Dedifferentiated amniotic fluid mesenchymal stem cell (primary cell): ENCODE measurements around the gene KRTAP5-8.
"Not testable (repeated sequence)": the region's sequence is repeated elsewhere in the genome, so short reads cannot be mapped to it uniquely, and the experiment has no call there.

Source experiments
- DNase-seq: peaks from one replicate; pipeline ENCODE4 v3.0.0-alpha.2; 2016; ENCODE audit errors: extremely low spot score

The KRTAP5-8 gene

DNA sequence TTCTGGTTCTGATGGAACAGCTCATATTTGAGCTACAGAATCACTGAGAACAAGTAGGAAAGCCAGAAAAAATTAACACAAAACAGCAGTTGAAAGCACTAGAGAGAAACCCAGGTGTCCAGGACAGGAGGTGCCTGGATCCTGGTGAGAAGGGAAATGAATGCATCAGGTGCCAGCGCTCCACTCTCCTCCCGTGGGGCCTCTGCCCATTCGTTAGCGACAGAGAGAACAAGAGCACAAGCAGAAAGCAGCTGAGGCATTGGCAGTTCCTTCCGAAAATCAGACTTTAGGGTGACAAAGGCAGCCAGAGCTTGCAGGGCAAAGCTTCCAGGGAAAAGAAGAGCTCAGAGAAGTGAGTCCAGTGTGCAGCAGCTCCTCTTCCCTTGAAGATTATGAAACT, 30.7 kb upstream of the KRTAP5-8 start:
- DNase-seq: no peak

DNA sequence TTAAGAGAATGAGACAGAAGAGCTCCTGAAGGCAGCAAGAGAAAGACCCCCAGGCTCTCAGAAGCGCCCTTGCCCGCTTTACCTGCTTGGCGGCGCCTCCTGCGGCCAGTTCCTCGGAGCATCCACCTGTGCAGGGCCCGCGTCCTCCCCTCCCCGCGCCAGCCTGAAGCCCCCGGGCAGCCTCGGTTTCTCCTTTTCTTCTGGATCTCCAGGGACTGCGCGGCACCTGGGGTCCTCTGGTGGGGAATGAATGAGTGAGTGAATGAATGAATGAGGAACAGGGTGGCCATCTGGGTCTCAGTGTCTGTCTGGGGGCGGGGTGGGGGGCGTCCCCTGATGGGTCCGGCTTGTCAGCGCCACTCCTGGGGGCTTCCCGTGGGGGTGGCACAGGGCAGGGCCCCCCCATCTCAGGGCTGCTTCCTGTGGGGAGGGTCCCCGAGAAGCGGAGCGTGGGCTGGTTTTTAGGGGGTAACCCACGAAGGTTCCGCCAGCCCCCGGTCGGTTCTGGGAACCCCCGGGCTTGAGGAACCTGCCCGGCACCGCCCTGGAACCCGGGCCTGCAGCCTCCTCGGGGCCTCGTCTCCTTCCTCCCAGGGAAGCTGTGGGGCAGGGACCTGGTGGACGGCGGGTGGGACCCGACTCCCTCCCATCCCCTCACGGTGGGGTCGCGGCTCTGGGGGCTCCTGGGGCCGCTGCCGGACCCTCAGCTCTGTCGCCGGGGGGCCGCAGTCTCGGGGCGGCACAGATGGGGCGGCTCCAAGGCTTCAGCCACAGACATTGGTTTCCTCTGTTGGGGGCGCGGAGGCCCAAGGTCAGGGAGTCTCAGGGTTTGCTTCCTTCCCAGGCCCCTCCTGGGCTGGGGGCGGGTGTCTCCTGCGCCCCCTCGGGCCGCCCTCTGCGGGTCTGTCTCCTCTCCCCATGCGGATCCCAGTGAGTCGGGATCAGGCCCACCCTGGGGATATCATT, 19.0 kb upstream of the KRTAP5-8 start:
- DNase-seq: no peak

DNA sequence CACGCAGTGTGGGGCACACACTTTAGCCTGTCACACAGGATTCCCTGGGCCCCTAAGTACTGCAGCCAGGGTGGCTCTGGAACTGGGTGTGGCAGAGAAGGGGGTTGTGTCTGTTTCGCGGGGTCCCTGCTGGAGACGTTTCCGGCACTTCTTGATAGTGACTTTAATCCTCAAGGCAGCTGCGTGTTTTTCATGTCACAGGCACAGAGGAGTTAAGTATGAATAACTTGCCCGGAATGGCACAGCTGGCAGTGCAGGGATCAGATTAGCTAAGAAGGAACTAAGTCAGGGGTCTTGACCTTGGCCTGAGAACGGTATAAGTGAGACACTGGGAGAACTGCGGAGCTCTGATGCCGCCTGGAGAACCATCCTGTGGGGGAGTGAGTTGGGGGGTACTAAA, 18.3 kb upstream of the KRTAP5-8 start:
- DNase-seq: no peak

DNA sequence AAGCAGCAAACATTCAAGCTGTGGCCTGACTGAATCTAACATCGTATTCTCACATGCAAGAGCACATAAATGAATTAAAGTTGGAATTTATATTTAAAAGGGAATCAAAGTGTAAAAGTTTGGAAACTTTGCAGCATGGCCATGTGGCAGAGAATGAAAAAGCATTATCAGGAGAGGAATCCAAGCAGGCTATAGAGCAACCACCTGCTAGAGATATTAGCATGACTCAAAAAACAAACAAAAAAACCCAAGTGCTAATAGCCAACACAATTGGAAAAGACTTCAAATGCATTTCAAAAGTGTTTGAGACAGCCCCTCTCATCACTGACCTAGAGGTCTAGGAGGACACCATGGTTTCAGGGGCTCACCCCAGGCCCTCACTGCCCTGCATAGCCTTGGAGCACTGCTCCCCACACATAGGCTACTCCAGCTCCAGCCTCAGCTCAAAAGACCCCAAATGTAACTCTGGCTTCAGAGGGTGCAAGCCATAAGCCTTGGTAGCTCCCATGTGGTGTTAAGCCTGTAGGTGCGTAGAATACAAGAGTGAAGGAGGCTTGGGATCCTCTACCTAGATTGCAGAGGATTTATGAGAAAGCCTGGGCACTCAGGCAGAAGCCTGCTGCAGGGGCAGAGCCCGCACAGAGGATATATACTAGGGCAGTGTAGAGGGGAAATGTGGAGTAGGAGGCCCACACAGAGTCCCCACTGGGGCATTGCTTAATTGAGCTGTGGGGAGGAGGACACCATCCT, 12.5 kb upstream of the KRTAP5-8 start:
- no peak for DNase-seq

DNA sequence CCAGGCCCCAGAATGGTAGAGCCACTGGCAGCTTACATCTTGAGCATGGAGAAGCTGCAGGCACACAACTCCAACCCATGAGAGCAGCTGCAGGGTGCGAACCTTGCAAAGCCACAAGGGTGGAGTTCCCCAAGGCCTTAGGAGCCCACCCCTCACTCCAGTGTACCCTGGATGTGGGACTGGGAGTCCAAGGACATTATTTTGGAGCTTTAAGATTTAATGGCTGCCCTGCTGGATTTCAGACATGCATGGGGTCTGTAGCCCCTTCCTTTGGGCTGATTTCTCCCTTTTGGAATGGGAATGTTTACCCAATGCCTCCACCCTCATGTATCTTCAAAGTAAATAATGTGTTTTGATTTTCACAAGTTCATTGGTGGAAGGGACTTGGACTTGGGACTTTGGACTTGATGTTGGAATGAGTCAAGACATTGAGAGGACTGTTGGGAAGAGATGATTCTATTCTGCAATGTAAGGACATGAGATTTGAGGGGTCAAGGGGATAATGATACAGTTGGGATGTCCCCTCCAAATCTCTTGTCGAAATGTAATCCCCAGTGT, 11.8 kb upstream of the KRTAP5-8 start:
- DNase-seq: no peak

DNA sequence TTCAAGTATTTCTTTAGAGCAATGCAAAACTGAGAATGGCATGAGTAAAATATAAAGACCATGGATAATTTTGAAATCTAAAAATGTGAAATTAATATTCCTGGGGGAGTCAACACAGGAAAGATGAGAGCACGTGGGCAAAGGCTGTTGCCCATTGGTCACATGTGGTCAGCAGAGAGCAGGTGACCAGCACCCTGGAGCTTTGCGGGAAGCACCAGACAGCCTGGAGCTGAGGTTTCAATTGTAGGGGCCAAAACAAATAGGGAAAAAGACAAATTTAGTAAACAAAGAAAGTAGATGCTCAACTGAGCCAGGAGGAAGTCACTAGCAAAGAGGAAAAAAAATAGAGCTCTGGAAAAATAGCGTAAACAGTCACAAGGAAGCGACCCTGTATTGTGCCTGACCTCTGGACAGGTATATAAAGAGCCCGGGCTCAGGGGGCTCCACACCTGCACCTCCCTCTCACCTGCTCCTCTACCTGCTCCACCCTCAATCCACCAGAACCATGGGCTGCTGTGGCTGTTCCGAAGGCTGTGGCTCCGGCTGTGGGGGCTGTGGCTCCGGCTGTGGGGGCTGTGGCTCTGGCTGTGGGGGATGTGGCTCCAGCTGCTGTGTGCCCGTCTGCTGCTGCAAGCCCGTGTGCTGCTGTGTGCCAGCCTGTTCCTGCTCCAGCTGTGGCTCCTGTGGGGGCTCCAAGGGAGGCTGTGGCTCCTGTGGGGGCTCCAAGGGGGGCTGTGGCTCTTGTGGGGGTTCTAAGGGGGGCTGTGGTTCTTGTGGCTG, 10.8 kb upstream of the KRTAP5-8 start, which contains the start of gene KRTAP5-7:
Gene KRTAP5-7 (plus strand): TSS at position 472 of the 780 bp plus-strand sequence. CDS start 34 bp downstream, at position 506.
- not testable (repeated sequence) for DNase-seq

DNA sequence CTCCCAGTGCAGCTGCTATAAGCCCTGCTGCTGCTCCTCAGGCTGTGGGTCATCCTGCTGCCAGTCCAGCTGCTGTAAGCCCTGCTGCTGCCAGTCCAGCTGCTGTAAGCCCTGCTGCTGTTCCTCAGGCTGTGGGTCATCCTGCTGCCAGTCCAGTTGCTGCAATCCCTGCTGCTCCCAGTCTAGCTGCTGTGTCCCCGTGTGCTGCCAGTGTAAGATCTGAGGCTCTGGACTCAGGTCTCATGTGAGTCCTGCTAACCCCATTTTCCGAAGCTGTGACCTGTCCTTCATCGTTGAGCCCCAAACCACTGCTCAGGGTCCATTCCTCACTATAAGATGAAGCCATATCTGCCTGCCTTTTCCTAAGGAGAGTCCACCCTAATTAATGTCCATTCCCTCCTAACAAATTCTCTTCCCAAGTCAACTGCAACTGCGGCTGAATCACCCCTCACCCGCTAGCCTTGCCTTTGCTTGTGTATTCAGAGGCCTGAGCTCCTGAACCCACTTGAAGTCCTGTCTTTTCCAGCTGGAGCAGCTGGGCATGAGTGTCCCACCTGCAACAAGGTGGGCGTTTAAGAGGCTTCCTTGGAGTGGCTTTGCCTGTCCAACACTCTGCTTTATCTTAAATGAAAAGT, 10.1 kb upstream of the KRTAP5-8 start:
- DNase-seq: no peak

DNA sequence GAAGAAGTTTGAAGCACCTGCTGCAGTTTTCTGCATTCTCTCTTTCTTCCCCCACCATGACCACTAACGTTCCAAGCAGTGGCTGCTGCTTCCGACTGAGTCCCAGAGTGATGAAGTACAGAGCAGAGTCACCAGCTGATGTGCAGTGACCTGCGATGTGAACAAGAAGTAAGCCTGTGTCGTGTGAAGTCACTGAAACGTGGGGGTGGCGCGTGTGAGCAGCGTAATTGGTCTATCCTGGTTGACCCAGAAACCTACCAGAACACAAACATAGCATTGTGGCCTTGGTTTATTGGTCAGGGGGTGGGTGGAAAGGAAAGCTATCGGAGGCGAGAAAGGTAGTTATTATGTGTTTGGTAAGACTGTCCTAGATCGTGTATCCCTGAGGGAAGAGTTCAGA, 7.2 kb upstream of the KRTAP5-8 start:
- DNase-seq: no peak

DNA sequence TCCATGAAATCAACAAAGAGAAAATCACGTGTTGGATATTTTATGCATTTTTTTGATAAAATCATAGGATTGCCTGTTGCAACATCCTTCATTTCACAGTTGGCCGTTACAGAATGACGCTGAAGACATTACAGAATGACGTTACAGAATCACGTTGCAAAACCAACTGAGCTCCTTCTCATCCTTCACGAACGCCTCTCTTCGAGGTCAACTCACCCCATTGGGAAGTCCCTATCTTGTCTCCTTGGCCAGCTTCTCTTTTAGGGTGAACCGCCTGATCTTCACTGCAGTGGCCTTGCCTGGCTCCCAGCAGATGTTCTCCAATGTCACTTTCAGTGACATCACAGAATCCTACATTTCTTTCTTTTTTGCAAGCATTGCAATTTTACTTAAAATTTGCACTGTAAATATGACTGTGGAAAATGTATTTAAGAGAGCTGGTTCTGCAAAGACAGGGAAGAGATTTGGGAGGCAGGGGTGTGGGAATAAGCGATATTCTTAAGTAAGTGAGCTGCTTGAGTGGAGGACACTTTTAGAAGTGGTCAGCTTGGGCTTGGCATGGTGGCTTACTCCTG, 5.7 kb upstream of the KRTAP5-8 start:
- no peak for DNase-seq

DNA sequence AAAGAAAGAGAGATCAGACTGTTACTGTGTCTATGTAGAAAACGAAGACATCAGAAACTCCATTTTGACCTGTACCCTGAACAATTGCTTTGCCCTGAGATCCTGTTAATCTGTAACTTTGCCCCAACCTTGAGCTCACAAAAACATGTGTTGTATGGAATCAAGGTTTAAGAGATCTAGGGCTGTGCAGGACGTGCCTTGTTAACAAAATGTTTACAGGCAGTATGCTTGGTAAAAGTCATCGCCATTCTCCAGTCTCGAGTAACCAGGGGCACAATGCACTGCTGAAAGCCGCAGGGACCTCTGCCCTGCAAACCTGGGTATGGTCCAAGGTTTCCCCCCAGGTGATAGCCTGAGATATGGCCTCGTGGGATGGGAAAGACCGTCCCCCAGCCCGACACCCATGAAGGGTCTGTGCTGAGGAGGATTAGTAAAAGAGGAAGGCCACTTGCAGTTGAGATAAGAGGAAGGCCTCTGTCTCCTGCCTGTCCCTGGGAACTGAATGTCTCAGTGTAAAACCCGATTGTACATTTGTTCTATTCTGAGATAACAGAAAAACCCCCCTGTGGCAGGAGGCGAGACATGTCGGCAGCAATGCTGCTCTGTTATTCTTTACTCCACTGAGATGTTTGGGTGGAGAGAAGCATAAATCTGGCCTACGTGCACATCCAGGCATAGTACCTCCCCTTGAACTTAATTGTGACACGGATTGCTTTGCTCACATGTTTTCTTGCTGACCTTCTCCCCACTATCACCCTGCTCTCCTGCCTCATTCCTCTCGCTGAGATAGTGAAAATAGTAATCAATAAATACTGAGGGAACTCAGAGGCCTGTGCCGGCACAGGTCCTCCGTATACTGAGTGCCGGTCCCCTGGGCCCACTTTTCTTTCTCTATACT, 2.9 kb upstream of the KRTAP5-8 start:
- not testable (repeated sequence) for DNase-seq

DNA sequence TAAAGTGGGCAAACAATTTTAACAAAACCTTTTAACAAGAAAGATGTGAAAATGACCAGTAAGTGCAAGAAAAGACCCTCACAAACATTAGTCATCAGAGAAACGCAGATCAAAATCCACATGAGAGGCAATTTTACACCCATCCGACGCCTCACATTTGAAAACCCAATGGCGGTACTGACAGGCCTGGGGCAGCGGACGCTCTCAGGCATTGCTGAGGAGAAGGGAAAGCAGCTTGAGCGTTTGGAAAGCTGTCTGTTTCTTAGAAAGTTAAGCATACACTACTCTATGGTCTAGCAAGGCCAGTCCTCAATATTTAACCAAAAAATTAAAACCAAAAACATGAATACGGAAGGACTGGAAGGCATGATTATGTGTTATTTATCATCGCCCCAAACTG, 2.0 kb upstream of the KRTAP5-8 start:
- no peak for DNase-seq

DNA sequence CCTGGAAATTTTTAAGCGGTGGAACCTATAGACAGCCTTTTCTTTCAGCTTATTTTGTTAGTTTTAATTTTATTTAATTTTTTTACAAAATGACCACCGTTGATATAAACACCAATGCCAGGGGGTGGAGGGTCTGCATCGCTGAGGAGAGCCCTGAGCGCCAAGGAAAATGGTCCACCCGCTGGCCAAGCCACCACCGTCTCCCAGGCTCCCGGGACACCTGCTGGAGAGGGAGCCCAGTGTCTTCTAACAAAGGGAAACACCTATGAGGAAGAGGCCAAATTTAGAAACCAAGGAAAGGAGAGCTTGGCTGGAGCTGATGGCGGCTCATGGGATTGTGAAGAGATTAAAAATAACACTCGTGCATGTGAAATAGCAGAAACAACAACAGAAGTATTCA, 288 bp upstream of the KRTAP5-8 start:
- no peak for DNase-seq

DNA sequence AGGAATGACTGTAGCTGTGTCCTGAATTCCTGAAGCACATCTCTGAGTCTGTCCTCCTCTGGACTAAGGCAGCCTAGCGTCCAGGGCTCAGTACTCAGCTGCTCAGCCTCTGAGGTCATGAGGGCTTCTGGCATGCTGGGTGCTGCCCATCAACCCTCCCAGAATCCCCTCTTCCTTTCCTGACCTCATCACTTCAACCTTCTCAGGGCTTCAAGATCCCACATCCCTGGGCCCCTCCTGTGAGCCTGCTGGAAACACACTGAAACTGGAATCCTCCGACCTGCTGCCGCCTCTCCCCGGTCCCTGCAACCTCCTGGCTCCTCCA, 803 bp downstream of the KRTAP5-8 start:
- DNase-seq: no peak

DNA sequence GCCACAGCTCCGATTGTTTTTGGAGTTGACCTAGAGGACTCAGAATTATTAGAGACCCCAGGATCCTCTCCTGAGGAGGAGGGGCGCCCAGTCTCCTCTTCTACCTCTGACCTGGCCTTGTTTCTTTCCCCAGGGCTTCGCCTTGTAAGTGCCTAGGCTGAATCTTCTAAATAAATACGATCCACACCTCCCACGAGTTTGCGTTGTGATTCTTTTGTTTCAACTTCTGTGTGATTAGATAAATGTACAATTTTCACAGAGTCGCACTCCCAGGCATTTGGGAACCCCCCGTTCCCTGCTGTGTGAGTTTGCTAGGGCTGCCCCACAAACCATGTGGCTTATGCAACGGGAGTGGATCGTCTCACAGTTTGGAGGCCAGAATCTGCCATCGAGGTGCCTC, 1.2 kb downstream of the KRTAP5-8 start:
- no peak for DNase-seq

DNA sequence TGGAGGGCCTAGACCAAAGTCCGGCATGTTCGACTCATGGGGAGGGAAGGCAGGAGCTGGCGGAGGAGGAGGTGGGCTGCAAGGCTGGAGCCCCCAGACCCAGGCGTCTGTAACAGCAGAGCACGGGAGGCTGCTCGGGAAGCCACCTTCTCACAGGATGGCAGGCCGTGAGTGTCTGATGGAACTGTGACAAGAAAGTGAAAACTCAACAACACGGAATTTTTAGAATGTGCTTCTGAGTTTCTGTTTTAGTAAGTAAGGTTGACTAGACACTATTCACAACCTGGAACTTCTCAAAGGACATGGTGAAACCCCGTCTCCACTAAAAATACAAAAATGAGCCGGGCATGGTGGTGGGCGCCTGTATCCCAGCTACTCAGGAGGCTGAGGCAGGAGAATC, 2.1 kb downstream of the KRTAP5-8 start:
- not testable (repeated sequence) for DNase-seq

DNA sequence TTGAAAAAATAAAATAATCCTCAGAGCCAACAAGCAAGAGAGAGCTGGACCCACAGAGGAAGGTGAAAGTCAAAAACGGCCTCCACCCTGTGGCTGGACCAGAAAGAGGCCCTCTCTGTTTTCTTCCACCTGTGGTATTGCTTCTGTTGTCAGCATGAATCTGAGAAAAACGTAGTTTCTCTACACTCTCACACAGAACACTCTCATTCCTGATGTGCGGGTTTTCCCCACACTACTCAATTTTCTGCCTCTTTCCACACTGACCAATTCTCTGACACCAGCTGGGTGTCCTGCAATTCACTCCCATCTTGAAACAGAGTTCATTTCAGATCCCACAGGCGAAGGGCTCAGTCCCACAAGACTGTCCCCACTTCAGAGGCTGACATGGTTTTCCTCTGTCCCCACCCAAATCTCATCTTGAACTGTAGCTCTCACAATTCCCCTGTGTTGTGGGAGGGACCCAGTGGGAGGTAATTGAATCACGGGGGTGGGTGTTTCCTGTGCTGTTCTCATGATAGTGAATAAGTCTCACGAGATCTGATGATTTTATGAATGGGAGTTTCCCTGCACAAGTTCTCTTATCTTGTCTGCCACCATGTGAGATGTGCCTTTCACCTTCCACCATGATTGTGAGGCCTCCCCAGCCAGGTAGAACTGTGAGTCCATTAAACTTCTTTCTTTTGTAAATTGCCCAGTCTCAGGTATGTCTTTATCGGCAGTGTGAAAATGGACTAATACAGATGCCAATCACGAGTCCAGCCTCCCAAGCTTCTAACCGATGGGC, 2.9 kb downstream of the KRTAP5-8 start:
- DNase-seq: not testable (repeated sequence)

DNA sequence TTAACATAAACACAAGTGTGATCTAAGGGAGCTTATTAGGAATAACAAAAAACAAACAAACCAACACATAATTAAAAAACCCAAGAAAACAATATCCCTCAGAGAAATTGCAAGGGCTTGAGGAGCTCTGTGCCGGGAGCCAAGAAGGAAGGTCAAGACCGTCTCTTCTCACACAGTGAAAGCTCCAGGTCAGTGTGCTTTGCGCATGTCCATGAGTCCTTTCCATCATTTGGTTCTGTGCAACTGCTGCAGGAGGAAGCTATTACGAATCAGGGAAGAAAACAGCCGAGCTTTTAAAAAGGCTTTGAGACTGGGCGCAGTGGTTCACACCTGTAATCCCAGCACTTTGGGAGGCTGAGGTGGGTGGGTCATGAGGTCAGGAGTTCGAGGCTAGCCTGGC, 4.6 kb downstream of the KRTAP5-8 start:
- DNase-seq: no peak

DNA sequence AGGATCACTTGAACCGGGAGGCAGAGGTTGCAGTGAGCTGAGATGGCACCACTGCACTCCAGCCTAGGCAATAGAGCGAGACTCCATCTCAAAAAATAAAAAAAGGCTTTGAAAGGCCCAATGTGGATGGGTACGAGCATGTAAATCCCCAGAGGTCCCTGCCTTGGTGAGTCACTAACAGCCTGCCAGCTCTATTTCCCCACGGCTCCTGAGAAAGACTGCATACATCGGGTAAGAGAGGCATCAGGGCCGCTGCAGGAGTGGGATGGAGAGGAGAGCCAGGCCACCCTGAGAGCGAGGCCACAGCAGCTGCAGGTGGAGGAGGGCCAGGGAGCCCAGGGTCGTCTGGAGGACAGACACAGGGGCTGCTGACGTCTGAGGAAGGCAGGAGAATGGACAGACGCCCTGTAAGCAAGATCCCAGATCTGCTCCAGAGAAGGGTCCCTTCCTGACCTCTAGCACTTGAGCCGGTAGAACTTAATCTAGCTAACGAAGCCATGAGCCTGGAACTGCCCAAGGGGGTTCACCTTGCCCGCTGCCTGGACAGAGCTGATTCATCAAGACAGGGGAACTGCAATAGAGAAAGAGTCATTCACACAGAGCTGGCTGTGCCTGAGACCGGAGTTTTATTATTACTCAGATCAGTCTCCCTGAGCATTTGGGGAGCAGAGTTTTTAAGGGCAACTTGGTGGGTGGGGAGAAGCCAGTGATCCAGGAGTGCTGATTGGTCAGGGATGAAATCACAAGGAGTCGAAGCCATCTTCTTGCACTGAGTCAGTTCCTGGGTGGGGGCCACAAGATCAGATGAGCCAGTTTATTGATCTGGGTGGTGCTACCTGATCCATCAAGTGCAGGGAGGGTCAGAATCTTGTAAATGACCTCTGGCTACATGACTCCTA, 5.3 kb downstream of the KRTAP5-8 start:
- no peak for DNase-seq
